Retinal pigment epithelial cell (primary cell): ENCODE data around the gene OPCML.

Source experiments
- DNase-seq: peaks from one replicate; pipeline ENCODE4 v3.0.0-alpha.2; 2010; ENCODE audit warnings: low read depth
- H3K4me3 ChIP-seq: 2 replicates; pipeline ENCODE4 v1.5.1; 2011; ENCODE audit warnings: mild to moderate bottlenecking, low read length, control low read depth, moderate library complexity
- TF ChIP-seq, protein P1 (sequence below): conservative IDR thresholded peaks from 2 replicates; pipeline ENCODE4 v1.5.1; 2011; ENCODE audit warnings: low read depth, low read length, control low read depth, inconsistent platforms

The OPCML gene

DNA sequence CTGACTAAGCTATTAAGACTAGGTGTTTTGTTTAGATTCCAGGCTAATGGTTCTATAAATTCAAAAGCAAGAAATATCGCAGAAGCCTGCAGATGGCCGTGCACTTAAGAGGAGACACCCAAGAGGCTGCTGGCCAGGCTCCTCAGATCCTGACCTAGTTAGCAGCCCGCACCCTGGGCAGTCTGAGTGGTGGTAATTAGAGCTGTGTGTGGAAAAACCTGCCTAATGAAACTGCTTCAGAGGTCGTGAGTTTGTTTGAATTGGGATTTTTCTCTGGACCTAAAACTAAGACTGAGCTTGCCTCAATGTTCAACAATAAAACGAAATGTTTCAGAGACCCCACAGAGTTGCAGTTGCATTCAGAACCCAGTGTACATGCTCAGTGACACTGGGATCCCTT, 627.7 kb downstream of the OPCML start:
- no peak for DNase-seq
- H3K4me3 ChIP-seq = no peak overlapping the region
- TF ChIP-seq, protein P1, sequence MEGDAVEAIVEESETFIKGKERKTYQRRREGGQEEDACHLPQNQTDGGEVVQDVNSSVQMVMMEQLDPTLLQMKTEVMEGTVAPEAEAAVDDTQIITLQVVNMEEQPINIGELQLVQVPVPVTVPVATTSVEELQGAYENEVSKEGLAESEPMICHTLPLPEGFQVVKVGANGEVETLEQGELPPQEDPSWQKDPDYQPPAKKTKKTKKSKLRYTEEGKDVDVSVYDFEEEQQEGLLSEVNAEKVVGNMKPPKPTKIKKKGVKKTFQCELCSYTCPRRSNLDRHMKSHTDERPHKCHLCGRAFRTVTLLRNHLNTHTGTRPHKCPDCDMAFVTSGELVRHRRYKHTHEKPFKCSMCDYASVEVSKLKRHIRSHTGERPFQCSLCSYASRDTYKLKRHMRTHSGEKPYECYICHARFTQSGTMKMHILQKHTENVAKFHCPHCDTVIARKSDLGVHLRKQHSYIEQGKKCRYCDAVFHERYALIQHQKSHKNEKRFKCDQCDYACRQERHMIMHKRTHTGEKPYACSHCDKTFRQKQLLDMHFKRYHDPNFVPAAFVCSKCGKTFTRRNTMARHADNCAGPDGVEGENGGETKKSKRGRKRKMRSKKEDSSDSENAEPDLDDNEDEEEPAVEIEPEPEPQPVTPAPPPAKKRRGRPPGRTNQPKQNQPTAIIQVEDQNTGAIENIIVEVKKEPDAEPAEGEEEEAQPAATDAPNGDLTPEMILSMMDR = no peak

DNA sequence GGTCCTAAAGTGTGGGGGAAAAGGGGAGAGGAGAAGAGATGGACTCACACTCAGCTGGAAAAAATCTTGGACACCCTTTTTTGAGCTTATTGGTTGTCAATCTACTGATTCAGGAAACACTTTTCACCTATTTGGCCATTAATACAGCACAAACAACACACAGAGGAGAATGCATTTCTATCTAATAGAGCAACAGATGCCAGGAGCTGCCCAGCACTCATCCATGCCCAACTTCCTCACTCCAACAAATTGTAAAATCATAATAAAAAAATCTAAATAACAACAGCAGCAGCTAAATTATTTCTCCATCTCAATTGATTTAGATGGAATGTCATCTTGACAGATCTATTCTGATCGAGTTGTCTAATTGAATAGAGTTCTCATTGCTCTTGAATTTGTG, 628.2 kb downstream of the OPCML start:
- DNase-seq = no peak
- TF ChIP-seq, protein P1 = no peak
- no peak overlapping the region for H3K4me3 ChIP-seq

DNA sequence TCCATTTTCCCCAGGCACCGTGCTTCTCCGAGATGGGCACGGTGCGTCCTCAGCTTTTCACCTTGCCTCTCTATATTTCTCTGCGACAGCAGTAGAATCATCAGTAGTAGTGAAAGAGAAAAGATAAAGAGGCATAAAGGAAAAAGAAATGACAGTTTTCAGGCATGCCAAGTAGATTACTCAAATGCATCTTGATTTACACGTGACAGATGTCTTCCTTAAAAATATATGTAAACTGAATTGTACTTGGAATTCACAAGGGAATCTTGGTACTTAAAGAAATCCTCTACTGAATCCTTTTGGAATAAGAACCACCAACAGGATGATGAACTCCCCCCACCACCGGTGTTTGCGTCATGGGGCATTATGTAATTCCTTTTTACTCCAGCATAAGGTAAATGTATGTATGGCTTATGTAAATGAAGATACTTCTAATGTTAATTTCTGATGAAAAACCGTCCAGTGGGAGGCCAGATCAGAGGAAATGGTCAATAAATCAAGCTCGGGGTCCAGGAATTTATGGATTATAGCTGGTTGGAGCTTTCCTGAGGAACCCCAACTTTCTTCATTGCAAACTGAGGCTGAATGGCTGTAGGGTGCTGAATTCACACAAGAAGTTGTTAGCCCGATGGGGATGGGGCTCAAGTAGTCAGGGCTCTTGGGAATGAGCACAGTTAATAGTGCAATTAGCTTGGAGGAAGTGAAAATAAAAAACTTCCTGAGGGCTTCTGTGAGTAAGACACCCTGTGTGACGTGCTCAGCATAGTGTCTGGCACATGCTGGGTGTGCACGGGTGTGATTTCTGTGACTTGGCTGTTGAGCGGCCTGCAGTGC, 630.4 kb downstream of the OPCML start:
- TF ChIP-seq, protein P1 = no peak
- no peak overlapping the region for H3K4me3 ChIP-seq
- DNase-seq = no peak

DNA sequence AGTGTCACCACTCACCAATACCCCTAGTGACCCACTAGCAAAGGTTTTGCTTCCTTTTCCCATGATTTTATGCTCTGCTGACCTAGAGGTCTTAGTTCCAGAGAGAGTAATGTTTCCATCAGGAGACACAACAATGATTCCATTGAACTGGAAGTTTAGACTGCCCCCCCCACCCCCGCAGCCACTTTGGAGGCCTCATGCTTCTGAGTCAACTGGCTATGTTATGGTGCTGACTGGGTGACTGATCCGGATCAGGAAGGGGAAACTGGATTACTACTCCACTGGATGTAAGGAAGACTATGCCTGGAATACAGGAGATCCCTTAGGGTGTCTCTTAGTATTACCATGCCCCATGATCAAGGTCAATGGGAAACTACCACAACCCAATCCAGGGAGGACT, 633.6 kb downstream of the OPCML start:
- DNase-seq = no peak

DNA sequence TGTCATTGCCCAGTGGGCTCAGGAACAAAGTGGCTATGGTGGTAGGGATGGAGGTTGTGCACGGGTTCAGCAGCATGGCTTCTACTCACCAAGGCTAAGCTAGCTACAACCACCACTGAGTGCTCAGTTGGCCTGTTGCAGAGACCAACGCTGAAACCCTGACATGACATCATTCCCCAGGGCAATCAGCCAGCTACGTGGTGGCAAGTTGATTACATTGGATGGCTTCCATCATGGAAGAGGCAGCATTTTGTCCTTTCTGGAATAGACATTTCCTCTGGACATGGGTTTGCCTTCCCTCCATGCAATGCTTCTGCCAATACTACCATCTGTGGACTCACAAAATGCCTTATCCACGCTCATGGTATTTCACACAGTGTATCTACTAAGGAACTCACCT, 634.3 kb downstream of the OPCML start:
- no peak for DNase-seq
- no peak overlapping the region for H3K4me3 ChIP-seq
- TF ChIP-seq, protein P1 = no peak

More for the DNA sequence above, 633.6 kb downstream of the OPCML start:
- H3K4me3 ChIP-seq = no peak overlapping the region
- TF ChIP-seq, protein P1 = no peak

DNA sequence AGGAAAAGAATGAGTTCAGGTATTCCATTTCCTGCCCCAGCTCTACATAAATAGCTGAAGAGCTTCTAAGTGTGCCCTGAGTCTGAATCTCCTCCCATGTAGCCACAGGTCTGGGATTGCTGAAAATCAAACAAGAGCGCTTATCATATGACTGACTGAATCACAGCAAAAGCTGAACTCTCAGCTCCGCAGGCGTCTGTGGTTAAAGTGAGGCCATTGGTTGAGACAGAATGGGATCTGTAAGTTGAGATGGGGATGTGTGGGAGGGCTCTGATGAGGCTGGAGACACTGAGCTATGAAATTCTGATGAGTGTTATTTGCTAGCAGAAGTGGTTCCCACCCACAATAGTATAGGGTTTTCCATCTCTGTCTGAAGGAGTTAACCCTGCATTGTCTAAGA, 637.0 kb downstream of the OPCML start:
- TF ChIP-seq, protein P1 = no peak
- H3K4me3 ChIP-seq = no peak overlapping the region
- peak; percentile 91 for DNase-seq

DNA sequence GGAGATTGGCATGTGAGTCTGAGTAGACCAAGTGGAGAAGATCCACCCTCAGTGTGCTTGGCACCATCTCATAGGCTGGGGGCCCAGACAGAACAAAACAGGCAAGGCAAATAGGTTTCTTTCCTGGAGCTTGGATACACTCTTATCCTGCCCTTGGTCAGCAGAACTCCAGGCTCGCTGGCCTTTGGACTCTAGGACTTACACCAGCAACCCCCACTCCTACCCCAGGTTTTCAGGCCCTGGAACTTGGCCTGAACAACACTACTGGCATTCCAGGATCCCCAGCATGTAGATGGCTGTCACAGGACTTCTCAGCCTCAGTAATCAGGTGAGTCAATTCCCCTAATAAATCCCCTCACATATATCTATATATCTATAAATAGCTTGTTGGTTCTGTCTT, 637.7 kb downstream of the OPCML start:
- TF ChIP-seq, protein P1 = no peak
- H3K4me3 ChIP-seq = no peak overlapping the region
- DNase-seq = no peak
